Measurements from ENCODE around the gene SPIN2A. TPM values are rescaled to one million over a fixed set of nuclear protein-coding genes. Genes with fewer than 3 reads are reported as not detected.
"Not testable (repeated sequence)": the region's sequence is repeated elsewhere in the genome, so short reads cannot be mapped to it uniquely, and the experiment has no call there.

Gene SPIN2A
- total RNA-seq (2014; rRNA removed; shearing (Covaris generic)) = 0.25 and 0.42 TPM in 2 replicates

DNA sequence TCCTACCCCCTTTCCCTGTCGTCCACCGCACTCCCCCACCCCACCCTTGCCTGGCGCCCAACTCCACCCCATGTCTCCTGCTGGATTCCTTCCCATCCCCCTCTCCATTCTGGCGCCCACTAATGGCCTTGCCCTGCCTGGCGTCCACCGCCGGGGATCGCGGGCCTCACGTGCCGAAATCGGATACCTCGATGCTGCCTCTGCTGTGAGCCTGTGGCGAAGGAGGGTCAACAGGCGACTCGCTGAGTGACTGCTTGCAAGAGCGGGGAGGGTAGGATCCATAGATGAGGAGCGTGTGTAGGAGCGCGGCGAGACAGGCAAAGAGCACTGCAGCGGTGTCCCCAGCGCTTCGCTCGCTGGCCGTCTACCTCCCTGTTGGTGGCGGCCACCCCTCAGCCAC is at the start of gene SPIN2A:
Gene SPIN2A (minus strand): TSS at position 325 of the 400 bp plus-strand sequence. CDS start 800 bp downstream, outside the sequence.
- not testable (repeated sequence) for H3K27me3 ChIP-seq; DNase-seq; H3K4me1 ChIP-seq; H3K36me3 ChIP-seq; H3K27ac ChIP-seq; H3K4me3 ChIP-seq; H3K9me3 ChIP-seq (replicated peaks)

- no peaks in the 10 kb centered on the region for H3K9me3 ChIP-seq (replicated peaks)
- no peak overlapping the region for H3K27ac ChIP-seq
- H3K27me3 ChIP-seq = no peaks in the 10 kb centered on the region
- H3K4me3 ChIP-seq = no peak overlapping the region
- peak in 1 of 2 experiments; percentile 3 for DNase-seq
- H3K4me1 ChIP-seq = no peaks in the 10 kb centered on the region
- H3K36me3 ChIP-seq = no peaks in the 10 kb centered on the region
These were observed 41.4 kb upstream of the SPIN2A start for GRCh38 chrX:57178605-57179004.

- H3K9me3 ChIP-seq (replicated peaks) = no peaks in the 10 kb centered on the region
- H3K36me3 ChIP-seq = no peaks in the 10 kb centered on the region
- H3K27ac ChIP-seq = no peak overlapping the region
- no peak for DNase-seq
- no peaks in the 10 kb centered on the region for H3K27me3 ChIP-seq
- no peak overlapping the region for H3K4me3 ChIP-seq
- no peaks in the 10 kb centered on the region for H3K4me1 ChIP-seq
These were observed 39.9 kb upstream of the SPIN2A start for GRCh38 chrX:57177070-57177469.

GRCh38 chrX:57172544-57172943 is 35.3 kb upstream of the SPIN2A start:
- Histone ChIP-seq H3K36me3 (no peaks in the 10 kb centered on the region), H3K9me3 (replicated peaks) (no peaks in the 10 kb centered on the region), H3K27me3 (no peaks in the 10 kb centered on the region), H3K27ac (no peak overlapping the region), H3K4me3 (no peak overlapping the region), H3K4me1 (no peaks in the 10 kb centered on the region)
- DNase-seq = no peak

- no peak overlapping the region for H3K27ac ChIP-seq
- no peaks in the 10 kb centered on the region for H3K4me1 ChIP-seq
- no peaks in the 10 kb centered on the region for H3K27me3 ChIP-seq
- peak; percentile 13 to 54 for DNase-seq
- no peaks in the 10 kb centered on the region for H3K36me3 ChIP-seq
- no peak overlapping the region for H3K4me3 ChIP-seq
- H3K9me3 ChIP-seq (replicated peaks) = no peaks in the 10 kb centered on the region
These were observed 19.3 kb upstream of the SPIN2A start for GRCh38 chrX:57156397-57157049.

- no peaks in the 10 kb centered on the region for H3K36me3 ChIP-seq
- DNase-seq = no peak
- H3K27ac ChIP-seq = no peak overlapping the region
- no peaks in the 10 kb centered on the region for H3K9me3 ChIP-seq (replicated peaks)
- H3K4me3 ChIP-seq = no peak overlapping the region
- no peaks in the 10 kb centered on the region for H3K4me1 ChIP-seq
- H3K27me3 ChIP-seq = no peaks in the 10 kb centered on the region
These were observed 18.0 kb upstream of the SPIN2A start for GRCh38 chrX:57155171-57155570.

DNA sequence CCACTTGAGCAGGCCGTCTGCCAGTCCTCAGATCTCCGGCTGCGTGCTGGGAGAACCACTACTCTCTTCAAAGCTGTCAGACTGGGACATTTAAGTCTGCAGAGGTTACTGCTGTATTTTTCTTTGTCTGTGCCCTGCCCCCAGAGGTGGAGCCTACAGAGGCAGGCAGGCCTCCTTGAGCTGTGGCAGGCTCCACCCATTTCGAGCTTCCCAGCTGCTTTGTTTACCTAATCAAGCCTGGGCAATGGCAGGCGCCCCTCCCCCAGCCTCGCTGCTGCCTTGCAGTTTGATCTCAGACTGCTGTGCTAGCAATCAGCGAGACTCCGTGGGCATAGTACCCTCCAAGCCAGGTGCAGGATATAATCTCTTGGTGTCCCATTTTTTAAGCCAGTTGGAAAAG is 15.0 kb upstream of the SPIN2A start:
- H3K4me3 ChIP-seq; H3K4me1 ChIP-seq; DNase-seq; H3K36me3 ChIP-seq; H3K27ac ChIP-seq; H3K27me3 ChIP-seq; H3K9me3 ChIP-seq (replicated peaks): not testable (repeated sequence)

DNA sequence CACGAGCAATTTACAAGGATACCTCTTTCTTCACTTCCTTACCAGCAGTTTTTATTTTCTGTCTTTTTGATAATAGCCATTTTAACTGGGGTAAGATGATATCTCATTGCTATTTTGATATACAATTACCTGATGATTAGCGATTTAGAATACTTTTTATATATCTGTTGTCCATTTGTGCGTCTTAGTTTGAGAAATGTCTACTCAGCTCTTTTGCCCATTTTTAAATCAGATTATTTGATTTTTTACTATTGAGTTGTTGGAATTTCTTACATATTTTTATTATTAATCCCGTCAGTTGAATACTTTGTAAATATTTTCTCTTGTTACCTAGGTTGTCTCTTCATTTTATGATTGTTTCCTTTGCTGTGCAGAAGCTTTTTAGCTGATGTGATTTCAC is 1.5 kb upstream of the SPIN2A start:
- Histone ChIP-seq H3K27ac (no peak overlapping the region), H3K36me3 (no peaks in the 10 kb centered on the region), H3K4me1 (no peaks in the 10 kb centered on the region), H3K4me3 (no peak overlapping the region), H3K9me3 (replicated peaks) (no peaks in the 10 kb centered on the region), H3K27me3 (no peaks in the 10 kb centered on the region)
- DNase-seq = no peak

DNA sequence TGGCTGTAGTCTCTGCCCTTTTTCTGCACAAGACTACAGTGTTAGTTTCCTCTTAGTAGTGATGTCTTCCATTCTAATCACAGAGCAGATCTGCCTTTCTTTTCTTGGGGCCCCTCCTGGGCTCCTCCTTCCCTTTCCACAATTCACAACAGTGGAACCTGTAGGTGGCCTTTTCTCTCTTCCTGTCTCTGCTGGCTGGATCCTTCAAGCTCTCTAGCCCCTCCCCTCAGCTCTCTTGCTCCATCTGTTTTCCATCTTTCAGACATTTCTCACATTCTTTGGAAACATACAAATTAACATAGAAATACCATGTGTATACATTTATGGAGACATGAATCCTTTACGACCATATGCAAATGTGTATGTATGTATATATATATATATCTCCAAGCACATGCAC is 304 bp upstream of the SPIN2A start:
- Histone ChIP-seq H3K36me3 (no peaks in the 10 kb centered on the region), H3K27ac (no peak overlapping the region), H3K4me3 (no peak overlapping the region), H3K27me3 (no peaks in the 10 kb centered on the region), H3K4me1 (no peaks in the 10 kb centered on the region), H3K9me3 (replicated peaks) (no peaks in the 10 kb centered on the region)
- no peak for DNase-seq

GRCh38 chrX:57136589-57136988 is 608 bp downstream of the SPIN2A start:
- H3K4me1 ChIP-seq; H3K4me3 ChIP-seq; H3K27ac ChIP-seq; H3K36me3 ChIP-seq; DNase-seq; H3K9me3 ChIP-seq (replicated peaks); H3K27me3 ChIP-seq: not testable (repeated sequence)

DNA sequence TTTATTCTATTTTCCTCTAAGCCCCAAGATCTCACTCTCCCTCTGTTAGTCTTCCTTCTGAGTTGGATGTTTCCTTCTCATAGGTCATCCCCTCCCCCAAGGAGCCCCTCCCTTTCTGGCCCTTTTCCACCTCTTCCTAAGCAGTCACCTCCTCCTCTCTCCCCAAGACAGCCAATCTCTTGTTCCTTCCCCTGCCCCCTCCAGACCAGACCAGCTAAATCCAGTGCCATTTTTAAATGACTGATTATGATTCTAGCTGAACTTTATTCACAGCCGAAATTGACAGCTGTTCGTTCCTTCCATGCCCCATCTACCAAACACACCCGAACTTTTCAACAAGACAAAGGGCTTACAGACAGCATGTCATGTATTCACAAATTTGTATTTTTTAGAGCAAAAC is 1.9 kb downstream of the SPIN2A start:
- Histone ChIP-seq H3K9me3 (replicated peaks) (no peaks in the 10 kb centered on the region), H3K4me3 (no peak overlapping the region), H3K27ac (no peak overlapping the region), H3K4me1 (no peaks in the 10 kb centered on the region), H3K27me3 (no peaks in the 10 kb centered on the region), H3K36me3 (no peaks in the 10 kb centered on the region)
- DNase-seq = no peak

GRCh38 chrX:57134702-57135101 is 2.5 kb downstream of the SPIN2A start:
- Histone ChIP-seq H3K27ac (no peak overlapping the region), H3K9me3 (replicated peaks) (no peaks in the 10 kb centered on the region), H3K4me3 (no peak overlapping the region), H3K36me3 (no peaks in the 10 kb centered on the region), H3K27me3 (no peaks in the 10 kb centered on the region), H3K4me1 (no peaks in the 10 kb centered on the region)
- no peak for DNase-seq

DNA sequence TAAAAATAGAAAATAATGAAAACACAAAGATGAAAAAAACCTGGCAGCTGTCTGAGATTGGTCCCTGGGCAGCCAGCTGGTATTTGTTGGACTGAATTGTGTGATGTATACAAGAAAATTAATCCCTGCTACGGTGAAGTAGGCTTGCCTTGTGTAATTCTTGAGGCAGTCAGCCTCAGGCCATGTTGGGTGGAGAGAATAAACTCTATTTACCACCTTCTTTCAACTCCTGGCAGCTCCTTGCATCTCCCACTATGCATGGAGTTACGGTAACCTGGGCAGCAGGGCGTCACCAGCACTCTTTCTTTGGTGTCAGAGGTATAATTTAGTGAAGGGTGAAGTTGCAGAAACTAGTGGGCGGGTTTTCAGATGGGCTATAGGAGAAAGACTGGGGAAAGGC is 3.5 kb downstream of the SPIN2A start:
- Histone ChIP-seq H3K9me3 (replicated peaks) (no peaks in the 10 kb centered on the region), H3K27me3 (no peaks in the 10 kb centered on the region), H3K36me3 (no peaks in the 10 kb centered on the region), H3K4me3 (no peak overlapping the region), H3K27ac (no peak overlapping the region), H3K4me1 (no peaks in the 10 kb centered on the region)
- DNase-seq = no peak

GRCh38 chrX:57133284-57133683 is 3.9 kb downstream of the SPIN2A start:
- H3K4me3 ChIP-seq; H3K27ac ChIP-seq; H3K36me3 ChIP-seq; DNase-seq; H3K4me1 ChIP-seq; H3K9me3 ChIP-seq (replicated peaks); H3K27me3 ChIP-seq: not testable (repeated sequence)

- no peaks in the 10 kb centered on the region for H3K36me3 ChIP-seq
These were observed 5.2 kb downstream of the SPIN2A start for GRCh38 chrX:57132046-57132445.

DNA sequence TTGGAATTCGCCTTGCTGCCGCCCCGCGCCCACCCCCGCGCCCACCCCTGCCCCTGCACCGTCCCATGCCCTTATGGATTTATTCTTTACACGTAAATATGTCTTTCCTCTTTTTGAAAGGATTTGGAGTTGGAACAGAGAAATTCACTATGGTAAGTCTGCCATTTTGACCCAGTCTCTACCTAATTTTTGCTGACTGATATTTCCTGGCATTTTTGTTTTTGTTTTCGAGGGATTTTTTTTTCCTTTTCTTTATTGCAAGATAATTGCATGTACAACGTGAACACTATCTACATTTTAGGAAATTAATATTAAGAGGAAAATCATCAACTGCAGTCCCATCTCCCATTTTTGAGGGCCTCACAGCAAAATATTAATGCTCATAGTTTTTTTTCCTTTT is 15.4 kb downstream of the SPIN2A start:
- Histone ChIP-seq H3K4me1 (no peaks in the 10 kb centered on the region), H3K27ac (no peak overlapping the region; the same call in 1 of the 2 replicates), H3K4me3 (peak overlapping the region; percentile 79), H3K27me3 (no peaks in the 10 kb centered on the region), H3K36me3 (no peaks in the 10 kb centered on the region), H3K9me3 (replicated peaks) (no peaks in the 10 kb centered on the region)
- no peak for DNase-seq

More at GRCh38 chrX:57132046-57132445, 5.2 kb downstream of the SPIN2A start:
- Histone ChIP-seq H3K4me1 (no peaks in the 10 kb centered on the region), H3K9me3 (replicated peaks) (no peaks in the 10 kb centered on the region), H3K4me3 (no peak overlapping the region), H3K27ac (no peak overlapping the region), H3K27me3 (no peaks in the 10 kb centered on the region)
- DNase-seq = no peak
